Left ventricle myocardium inferior (tissue), 1 donor: ENCODE measurements around the gene MICAL2. TPM values are rescaled to one million over a fixed set of nuclear protein-coding genes. Genes with fewer than 3 reads are reported as not detected.

Source experiments
- DNase-seq: peaks from one replicate; pipeline ENCODE4 v3.0.0-alpha.2; 2020
- H3K27ac ChIP-seq: fragments of 200-600 bp; replicated peaks from 2 replicates; pipeline ENCODE4 v1.8.0; 2021
- H3K27me3 ChIP-seq: fragments of 200-600 bp; 2 replicates; pipeline ENCODE4 v1.8.0; 2021; ENCODE audit warnings: low read depth
- H3K36me3 ChIP-seq: fragments of 200-600 bp; 2 replicates; pipeline ENCODE4 v1.8.0; 2021
- H3K4me1 ChIP-seq: fragments of 200-600 bp; 2 replicates; pipeline ENCODE4 v1.8.0; 2021
- H3K4me3 ChIP-seq: fragments of 200-600 bp; 2 replicates; pipeline ENCODE4 v1.8.0; 2021; ENCODE audit warnings: mild to moderate bottlenecking, moderate library complexity
- H3K9me3 ChIP-seq: fragments of 200-600 bp; replicated peaks from 2 replicates; pipeline ENCODE4 v1.8.0; 2021
- CTCF ChIP-seq: fragments of 200-600 bp; IDR thresholded peaks from 2 replicates; pipeline ENCODE4 v1.8.0; 2021; ENCODE audit warnings: antibody characterized with exemption, mild to moderate bottlenecking, borderline replicate concordance
- intact Hi-C: fragments of 100-400 bp; cut with micrococcal nuclease; formaldehyde crosslinking; loops from one replicate; pipeline ENCODE4 v1.11.0; 2022
- microRNA-seq: library from miRNA; unstranded; fragments of <30 nt; microRNA quantifications from one replicate; pipeline ENCODE4 v1.2.0, GENCODE V29; 2020
- total RNA-seq: library from RNA; stranded (reverse); fragmentation: NEBNext Ultra II Directional; extraction: Animal tissue kit (Norgen Biotek cat#: 25700); gene quantifications from one replicate; pipeline ENCODE4 v1.2.1, GENCODE V29; 2021
- donor health status: DM: no; HTN: yes; CAD: no; lungs with severe emphysema.

MICAL2 gene
- total RNA-seq, 1 donor from 2014 or later = 85.0 TPM

GRCh38 chr11:12303421-12304149 lies 193.2 kb downstream of the MICAL2 start:
- intact Hi-C loops = no loop called here
- no peaks in the 10 kb centered on the region for H3K4me1 ChIP-seq
- H3K27me3 ChIP-seq = no peaks in the 10 kb centered on the region
- H3K27ac ChIP-seq = no peak overlapping the region
- no peaks in the 10 kb centered on the region for H3K36me3 ChIP-seq
- no peak for TF ChIP-seq CTCF
- no peak overlapping the region for H3K4me3 ChIP-seq
- peaks cover 12% of the 10 kb centered on the region for H3K9me3 ChIP-seq
- no peak for DNase-seq

- H3K27ac ChIP-seq = no peak overlapping the region
- no peak for DNase-seq
- H3K9me3 ChIP-seq = peaks cover 13% of the 10 kb centered on the region
- intact Hi-C loops = no loop called here
- H3K4me1 ChIP-seq = no peaks in the 10 kb centered on the region
- no peaks in the 10 kb centered on the region for H3K36me3 ChIP-seq
- no peak overlapping the region for H3K4me3 ChIP-seq
- TF ChIP-seq CTCF = no peak
- no peaks in the 10 kb centered on the region for H3K27me3 ChIP-seq
These were observed 196.4 kb downstream of the MICAL2 start for GRCh38 chr11:12306830-12307229.

- Histone ChIP-seq H3K36me3 (no peaks in the 10 kb centered on the region), H3K27me3 (no peaks in the 10 kb centered on the region), H3K9me3 (peaks cover 38% of the 10 kb centered on the region), H3K4me1 (no peaks in the 10 kb centered on the region), H3K4me3 (no peak overlapping the region), H3K27ac (no peak overlapping the region)
- no peak for DNase-seq
- no peak for TF ChIP-seq CTCF
- intact Hi-C loops = no loop called here
These were observed 201.7 kb downstream of the MICAL2 start for GRCh38 chr11:12312132-12312531.

Small RNA genes lying within 50 kb of the gene (microRNA-seq; reads per million reads assigned to microRNA genes)
- not detected for gene MIR6124

Other genes starting within 250 kb of the MICAL2 start
- gene DKK3, start 102.0 kb upstream of the MICAL2 start, total RNA-seq = 769 TPM